ENCODE data around the gene TMUB2. TPM values are rescaled to one million over a fixed set of nuclear protein-coding genes. Genes with fewer than 3 reads are reported as not detected.

TMUB2 gene
- polyA plus RNA-seq, 1 donor from 2014 or later = 59.9 TPM

- H3F3A ChIP-seq (ENCODE audit: insufficient read depth, low read length, poor library complexity, severe bottlenecking) = no peaks in the 10 kb centered on the region
- no peak overlapping the region for H3K9ac ChIP-seq (ENCODE audit: low read length)
- H2AFZ ChIP-seq (ENCODE audit: low read depth, low read length) = no peak overlapping the region
Observed at GRCh38 chr17:44241106-44241624, 54.4 kb downstream of the TMUB2 start.

More at GRCh38 chr17:44241106-44241624, 54.4 kb downstream of the TMUB2 start:
- no peaks in the 10 kb centered on the region for H3K27me3 ChIP-seq (ENCODE audit: insufficient read depth, low read depth, low read length)
- H3K27ac ChIP-seq (ENCODE audit: low read length) = no peak overlapping the region
- H3K9me3 ChIP-seq (ENCODE audit: low read length) = no peaks in the 10 kb centered on the region
- TF ChIP-seq SMC3 (conservative IDR thresholded peaks at IDR 0.05; ENCODE audit: poor library complexity) (no peak), CTCF (IDR thresholded peaks at IDR 0.05; ENCODE audit: poor library complexity, severe bottlenecking) (no peak), MXI1 (conservative IDR thresholded peaks at IDR 0.05; ENCODE audit: poor library complexity, severe bottlenecking) (no peak), EZH2 (IDR thresholded peaks at IDR 0.05; ENCODE audit: borderline replicate concordance, insufficient read depth, low read length, poor library complexity, severe bottlenecking) (no peak), POLR2AphosphoS5 (IDR thresholded peaks at IDR 0.05) (no peak), EP300 (conservative IDR thresholded peaks at IDR 0.05; ENCODE audit: poor library complexity, severe bottlenecking) (no peak), RAD21 (conservative IDR thresholded peaks at IDR 0.05) (no peak)
- TF ChIP-seq, protein P1, sequence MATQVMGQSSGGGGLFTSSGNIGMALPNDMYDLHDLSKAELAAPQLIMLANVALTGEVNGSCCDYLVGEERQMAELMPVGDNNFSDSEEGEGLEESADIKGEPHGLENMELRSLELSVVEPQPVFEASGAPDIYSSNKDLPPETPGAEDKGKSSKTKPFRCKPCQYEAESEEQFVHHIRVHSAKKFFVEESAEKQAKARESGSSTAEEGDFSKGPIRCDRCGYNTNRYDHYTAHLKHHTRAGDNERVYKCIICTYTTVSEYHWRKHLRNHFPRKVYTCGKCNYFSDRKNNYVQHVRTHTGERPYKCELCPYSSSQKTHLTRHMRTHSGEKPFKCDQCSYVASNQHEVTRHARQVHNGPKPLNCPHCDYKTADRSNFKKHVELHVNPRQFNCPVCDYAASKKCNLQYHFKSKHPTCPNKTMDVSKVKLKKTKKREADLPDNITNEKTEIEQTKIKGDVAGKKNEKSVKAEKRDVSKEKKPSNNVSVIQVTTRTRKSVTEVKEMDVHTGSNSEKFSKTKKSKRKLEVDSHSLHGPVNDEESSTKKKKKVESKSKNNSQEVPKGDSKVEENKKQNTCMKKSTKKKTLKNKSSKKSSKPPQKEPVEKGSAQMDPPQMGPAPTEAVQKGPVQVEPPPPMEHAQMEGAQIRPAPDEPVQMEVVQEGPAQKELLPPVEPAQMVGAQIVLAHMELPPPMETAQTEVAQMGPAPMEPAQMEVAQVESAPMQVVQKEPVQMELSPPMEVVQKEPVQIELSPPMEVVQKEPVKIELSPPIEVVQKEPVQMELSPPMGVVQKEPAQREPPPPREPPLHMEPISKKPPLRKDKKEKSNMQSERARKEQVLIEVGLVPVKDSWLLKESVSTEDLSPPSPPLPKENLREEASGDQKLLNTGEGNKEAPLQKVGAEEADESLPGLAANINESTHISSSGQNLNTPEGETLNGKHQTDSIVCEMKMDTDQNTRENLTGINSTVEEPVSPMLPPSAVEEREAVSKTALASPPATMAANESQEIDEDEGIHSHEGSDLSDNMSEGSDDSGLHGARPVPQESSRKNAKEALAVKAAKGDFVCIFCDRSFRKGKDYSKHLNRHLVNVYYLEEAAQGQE (IDR thresholded peaks at IDR 0.05; ENCODE audit: borderline replicate concordance) = no peak
- H3K4me2 ChIP-seq (ENCODE audit: low read length) = no peak overlapping the region
- no peaks in the 10 kb centered on the region for H3K79me2 ChIP-seq (replicated peaks; ENCODE audit: insufficient read depth, low read length)
- H3K36me3 ChIP-seq (ENCODE audit: insufficient read depth, low read length) = no peaks in the 10 kb centered on the region
- H4K20me1 ChIP-seq (ENCODE audit: insufficient read depth) = no peaks in the 10 kb centered on the region
- no peaks in the 10 kb centered on the region for H3K9me2 ChIP-seq (ENCODE audit: insufficient read depth, low read length)
- no peak overlapping the region for H3K4me3 ChIP-seq (ENCODE audit: low read length)

Small RNAs within 50 kb of the gene (small RNA-seq; reads per million reads assigned to genes)
- gene MIR6782 = 0 to 0.86 (median 0) reads per million in 3 experiments

Other genes with a start within 250 kb of the TMUB2 start
- not detected in 2 replicates for gene PPY, start 244.5 kb upstream of the TMUB2 start, polyA plus RNA-seq
- gene PYY, start 233.0 kb upstream of the TMUB2 start, polyA plus RNA-seq = not detected in 2 replicates
- gene NAGS, start 182.3 kb upstream of the TMUB2 start, polyA plus RNA-seq = 0.50 TPM in 1 of 2 replicates, not detected in the other
- gene TMEM101, start 172.0 kb upstream of the TMUB2 start, polyA plus RNA-seq = 59.3 and 62.9 TPM in 2 replicates
- gene LSM12, start 120.3 kb upstream of the TMUB2 start, polyA plus RNA-seq = 9.6 and 12.0 TPM in 2 replicates
- gene G6PC3, start 116.2 kb upstream of the TMUB2 start, polyA plus RNA-seq = 10.8 and 16.7 TPM in 2 replicates
- 93.0 and 97.8 TPM in 2 replicates for gene HDAC5, start 63.3 kb upstream of the TMUB2 start, polyA plus RNA-seq
- gene HROB, start 45.0 kb upstream of the TMUB2 start, polyA plus RNA-seq = 1.3 TPM in 2 replicates
- not detected in 2 replicates for gene ASB16, start 16.3 kb upstream of the TMUB2 start, polyA plus RNA-seq
- gene ATXN7L3, start 12.9 kb downstream of the TMUB2 start, polyA plus RNA-seq = 93.5 and 97.2 TPM in 2 replicates
- 71.7 and 73.8 TPM in 2 replicates for gene UBTF, start 32.7 kb downstream of the TMUB2 start, polyA plus RNA-seq
- gene SLC4A1, start 81.2 kb downstream of the TMUB2 start, polyA plus RNA-seq = 0.05 TPM in 1 of 2 replicates, not detected in the other
- 279 and 326 TPM in 2 replicates for gene RUNDC3A, start 121.6 kb downstream of the TMUB2 start, polyA plus RNA-seq
- 73.4 and 98.8 TPM in 2 replicates for gene SLC25A39, start 137.9 kb downstream of the TMUB2 start, polyA plus RNA-seq
- gene GRN, start 158.3 kb downstream of the TMUB2 start, polyA plus RNA-seq = 18.9 and 21.8 TPM in 2 replicates
- gene FAM171A2, start 176.9 kb downstream of the TMUB2 start, polyA plus RNA-seq = 73.6 and 88.3 TPM in 2 replicates
- 3.1 and 3.9 TPM in 2 replicates for gene ITGA2B, start 202.7 kb downstream of the TMUB2 start, polyA plus RNA-seq